ENCODE measurements around the gene GTF2IRD1.
A peak's percentile ranks its signal among the peaks of the same experiment; 100 is the strongest.
"Not testable (repeated sequence)": the region's sequence is repeated elsewhere in the genome, so short reads cannot be mapped to it uniquely, and the experiment has no call there.

GTF2IRD1 gene

DNA sequence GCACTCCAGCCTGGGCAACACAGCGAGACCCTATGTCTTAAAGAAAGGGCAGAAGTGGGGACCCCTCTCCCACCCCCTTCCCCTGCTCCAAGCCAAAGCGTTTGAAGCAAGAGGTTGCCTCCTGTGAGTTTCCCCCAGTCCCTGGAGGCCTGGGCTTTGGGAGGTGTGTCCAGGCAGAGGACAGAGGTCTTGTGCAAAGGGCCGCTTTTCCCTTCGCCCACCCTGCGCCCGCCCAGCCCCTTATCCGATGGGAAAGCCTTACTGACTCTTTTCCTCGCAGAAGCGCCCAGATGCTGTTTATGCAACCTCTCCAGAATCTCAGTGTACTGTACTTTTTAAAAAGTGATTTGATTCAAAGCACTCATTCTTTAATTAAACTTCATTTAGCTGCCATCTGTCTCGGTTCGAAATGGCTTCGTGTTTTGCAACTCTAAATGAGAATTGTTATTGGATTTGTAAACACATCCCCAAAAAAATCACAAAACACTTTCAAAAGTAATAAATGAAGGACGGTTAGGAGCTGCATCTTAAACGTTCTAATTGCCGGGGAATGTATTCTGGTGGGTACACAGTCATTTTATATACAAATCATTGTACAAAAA lies 153.3 kb downstream of the GTF2IRD1 start:
- no peak for DNase-seq

DNA sequence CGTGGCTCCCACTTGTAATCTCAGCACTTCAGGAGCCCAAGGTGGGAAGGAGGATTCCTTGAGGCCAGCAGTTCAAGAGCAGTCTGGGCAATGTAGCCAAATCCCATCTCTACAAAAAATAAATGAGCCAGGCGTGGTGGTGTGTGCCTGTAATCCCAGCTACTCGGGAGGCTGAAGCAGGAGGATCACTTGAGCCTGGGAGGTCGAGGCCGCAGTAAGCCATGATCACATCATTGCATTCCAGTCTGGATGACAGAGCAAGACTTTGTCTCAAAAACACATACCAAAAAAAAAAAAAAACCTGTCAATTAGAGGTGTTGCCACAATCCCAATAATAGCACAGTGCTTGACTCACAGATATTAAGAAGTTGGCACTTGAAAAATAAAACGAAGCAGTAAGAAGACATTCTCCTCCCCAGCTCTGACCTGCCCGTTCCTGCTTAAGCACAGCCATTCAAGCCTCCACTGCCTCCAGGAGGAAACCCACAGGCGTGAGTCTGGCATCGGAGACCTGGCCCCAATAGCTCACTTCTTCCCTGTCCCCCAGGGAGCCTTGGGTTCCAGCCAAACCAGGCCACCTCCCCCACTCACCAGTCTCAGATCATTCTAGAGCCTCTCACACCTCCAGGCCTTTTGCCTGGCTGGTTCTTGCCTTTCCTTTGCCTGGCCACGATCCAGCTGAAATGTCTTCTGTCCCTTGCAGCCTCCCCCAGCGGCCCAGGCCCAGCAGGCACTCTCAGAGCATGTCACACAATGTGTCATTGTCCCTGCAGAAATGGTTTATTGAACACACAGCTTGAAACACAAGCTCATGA lies 158.5 kb downstream of the GTF2IRD1 start:
- DNase-seq, result peak; percentile 95

DNA sequence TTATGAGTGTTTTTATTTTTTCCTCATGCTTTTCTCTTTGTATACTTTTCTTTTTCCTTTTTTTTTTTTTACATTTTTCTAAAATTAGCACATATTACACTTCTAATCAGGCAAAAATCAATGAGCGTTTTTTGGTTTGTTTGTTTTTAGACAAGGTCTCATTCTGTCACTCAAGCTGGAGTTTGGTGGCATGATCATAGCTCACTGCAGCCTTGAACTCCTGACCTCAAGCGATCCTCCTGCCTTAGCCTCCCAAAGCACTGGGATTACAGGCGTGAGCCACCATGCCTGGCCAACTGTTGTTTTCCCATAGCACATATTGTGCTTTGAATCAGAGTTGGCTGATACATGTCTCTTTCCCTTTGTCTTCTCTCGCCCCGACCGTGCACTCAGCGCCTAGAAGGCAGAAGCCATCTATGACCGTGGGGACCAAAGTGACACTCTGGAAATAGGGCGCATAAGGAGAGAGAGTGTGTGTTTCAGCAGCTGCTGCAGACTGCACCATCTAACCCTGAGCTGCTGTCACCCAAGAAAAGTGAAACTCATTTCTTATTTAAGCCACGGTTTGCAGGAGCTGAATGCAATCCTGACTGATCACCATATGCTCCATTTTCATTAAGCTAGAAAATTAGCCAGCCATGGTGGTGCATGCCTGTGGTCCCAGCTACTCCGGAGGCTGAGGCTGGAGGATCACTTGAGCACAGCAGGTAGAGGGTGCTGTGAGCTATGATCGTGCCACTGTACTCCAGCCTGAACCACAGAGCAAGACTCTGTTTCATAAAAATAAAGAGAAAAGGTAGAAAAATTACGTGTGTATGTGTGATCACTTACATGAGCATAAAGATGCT lies 162.5 kb downstream of the GTF2IRD1 start:
- no peak for DNase-seq

DNA sequence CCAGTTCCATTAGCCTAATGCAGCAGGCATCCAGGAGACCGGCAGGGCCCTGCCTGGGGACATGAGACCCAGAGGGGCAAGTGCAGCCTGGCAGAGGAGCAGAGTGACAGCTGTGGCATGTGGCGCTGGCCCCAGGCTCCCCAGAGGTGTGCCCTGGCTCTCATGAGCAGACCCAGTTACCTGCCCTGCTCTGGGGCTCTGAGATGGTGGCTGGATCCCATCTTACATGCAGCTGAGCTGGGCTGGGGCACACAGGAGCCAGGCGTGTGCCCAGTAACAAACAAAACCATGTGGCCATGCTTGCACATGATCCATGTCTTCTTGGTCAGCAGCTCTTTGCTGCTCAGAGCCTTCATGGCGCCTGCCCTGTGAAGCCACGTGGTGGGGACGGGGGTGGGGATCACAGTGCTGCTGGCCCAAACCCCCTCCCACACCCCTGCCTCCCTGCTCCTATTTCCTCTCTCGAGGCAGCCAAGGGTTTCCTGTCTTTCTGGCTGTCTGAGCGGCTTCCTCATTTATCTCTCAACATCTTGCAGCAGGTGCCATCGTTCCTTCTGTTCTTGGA lies 163.6 kb downstream of the GTF2IRD1 start:
- DNase-seq, result no peak

DNA sequence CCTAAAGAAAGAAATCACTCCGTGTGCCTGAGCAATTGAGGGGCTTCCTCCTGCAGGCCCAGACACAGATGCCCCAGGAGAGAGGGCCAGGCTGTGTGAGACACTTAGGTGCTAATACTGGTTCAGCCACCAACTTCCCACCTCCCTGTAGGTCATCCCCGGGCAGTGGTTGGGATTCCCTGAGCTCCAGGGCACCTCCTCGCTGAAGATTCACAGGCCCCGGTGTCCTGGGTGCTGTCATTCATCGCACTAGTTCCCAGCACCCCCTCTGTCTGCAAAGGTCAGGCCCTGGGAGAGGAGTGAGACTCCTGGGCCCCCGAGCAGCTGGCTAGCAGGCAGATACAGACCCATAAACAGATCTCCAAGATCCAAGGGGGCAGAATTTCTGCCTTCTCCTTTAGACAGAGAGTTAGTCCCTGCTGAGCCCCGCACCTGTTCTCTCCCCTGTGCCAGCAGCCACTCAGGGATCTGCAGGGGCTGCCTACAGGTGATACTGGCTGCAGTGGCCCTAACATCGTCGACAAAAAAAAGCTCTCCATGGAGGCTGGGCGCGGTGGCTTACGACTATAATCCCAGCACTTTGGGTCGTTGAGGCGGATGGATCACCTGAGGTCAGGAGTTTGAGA lies 165.6 kb downstream of the GTF2IRD1 start:
- DNase-seq, result peak; percentile 50

DNA sequence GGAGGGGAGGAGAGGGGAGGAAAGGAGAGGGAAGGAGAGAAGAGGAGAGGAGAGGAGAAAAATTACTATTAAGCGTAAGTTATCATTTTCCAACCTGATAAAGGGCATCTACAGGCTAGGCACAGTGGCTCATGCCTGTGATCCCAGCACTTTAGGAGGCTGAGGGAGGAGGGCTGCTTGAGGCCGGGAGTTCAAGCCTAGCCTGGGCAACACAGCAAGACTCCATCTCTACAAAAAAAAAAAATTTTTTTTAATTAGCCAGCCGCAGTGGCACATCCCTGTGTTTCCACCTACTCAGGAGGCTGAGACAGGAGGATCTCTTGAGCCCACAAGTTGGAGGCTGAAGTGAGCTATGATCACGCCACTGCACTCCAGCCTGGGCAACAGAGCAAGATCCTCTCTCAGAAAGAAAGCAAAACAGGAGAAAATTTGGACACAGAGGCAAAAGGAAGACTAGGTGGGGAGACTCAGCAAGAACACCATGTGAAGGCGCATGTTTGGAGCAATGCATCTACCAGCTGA lies 168.6 kb downstream of the GTF2IRD1 start:
- no peak for DNase-seq

DNA sequence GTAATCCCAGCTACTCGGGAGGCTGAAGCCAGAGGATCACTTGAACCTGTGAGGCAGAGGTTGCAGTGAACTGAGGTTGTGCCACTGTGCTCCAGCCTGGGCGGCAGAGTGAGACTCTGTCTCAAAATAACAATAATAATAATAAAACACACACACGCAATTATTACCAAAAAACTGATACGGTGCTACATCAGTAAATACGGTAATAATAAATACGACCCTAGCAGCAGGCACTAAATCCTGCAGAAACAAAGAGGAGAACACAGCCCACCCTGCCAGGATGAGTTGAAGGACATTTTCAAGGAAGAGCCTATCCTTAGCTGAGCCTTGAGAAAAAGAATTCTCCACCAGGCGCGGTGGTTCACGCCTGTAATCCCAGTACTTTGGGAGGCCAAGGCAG lies 169.4 kb downstream of the GTF2IRD1 start:
- DNase-seq, result no peak

DNA sequence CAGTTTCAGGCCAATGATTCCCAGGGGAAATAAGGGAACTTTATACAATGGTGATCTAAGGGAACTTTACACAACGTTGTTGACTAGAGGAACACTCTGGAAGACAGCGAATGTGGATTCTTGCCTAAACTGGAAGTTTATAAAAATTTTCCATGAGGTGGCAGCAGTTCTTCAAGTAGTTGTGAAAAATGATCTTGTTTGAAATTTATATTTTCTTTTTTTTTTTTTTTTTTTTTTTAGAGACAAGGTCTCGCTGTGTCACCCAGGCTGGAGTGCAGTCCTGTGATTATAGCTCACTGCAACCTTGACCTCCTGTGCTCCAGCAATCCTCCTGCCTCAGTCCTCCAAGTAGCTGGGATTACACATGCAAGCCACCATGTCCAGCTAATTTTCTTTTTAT lies 171.7 kb downstream of the GTF2IRD1 start:
- DNase-seq, result no peak

DNA sequence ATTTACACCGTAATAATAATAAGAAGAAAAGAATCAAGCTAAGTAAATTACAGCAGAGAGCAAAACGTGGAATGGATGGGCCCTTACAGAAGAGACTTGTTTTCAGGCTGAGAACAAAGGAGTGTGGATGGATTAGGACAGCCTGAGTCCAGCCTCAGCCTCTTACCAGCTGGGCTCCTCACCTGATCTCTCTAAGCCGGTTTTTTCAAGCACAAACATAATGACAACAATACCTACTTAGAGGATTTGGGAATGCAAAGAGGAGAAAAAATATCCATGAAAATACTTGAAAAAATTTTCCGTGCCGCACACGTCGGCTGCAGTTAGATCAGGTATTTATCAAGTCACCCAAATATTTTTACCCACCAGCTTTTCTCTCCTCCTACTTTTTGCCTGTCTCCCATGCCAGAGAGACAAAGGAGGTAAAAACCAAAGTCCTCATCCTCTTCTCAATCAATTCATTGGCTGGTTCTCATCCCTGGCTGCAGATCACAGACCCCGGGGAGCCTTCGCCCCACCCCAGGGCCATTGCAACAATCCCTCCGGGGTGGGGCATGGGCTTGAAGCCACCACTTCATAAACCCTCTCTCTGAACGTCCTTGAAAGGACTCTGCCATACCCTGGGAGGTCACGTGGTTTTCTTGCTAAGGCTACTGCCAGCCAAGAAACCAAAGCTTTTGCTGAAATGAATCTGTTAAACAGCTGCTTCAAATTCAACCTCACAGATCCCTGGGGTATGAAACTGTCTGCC lies 174.1 kb downstream of the GTF2IRD1 start:
- peak; percentile 98 for DNase-seq

DNA sequence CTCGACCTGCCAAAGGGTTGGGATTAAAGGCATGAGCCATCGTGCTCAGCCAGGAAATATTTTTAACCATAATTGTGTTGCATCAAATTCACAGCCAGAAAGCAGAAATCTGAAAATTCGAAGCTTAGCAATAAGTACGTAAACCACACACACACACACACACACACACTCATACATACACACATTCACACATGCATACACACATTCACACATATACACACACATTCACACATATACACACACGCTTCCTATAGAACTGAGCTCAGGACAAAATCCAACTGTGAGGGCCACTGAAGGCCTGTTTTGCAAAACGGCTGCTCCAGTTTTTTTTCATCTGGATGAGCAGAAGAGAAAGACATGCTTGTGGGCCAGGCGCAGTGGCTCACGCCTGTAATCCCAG lies 178.8 kb downstream of the GTF2IRD1 start:
- DNase-seq, result no peak

DNA sequence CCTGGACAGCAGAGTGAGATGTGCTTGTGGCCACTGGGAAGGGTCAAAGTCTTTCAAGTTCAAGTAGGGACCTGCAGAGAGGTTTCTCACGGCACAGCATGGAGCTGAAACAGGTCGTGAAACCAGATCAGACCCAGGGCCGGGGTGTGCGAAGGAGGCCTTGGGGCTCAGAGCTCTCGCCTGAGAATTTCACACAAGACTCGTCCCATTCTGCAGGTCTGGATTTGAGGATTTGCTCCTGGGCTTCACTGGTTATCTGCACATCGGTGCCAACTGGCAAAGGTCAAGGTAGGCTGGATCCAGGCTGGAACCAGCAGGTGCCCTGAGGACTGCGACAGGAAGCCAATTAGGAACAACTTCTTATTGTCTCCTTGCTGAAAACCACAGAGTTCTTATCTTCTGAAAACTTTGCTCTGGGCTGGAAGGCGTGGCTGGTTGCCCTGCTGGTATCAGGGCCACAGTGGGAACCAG lies 179.8 kb downstream of the GTF2IRD1 start:
- DNase-seq, result no peak

DNA sequence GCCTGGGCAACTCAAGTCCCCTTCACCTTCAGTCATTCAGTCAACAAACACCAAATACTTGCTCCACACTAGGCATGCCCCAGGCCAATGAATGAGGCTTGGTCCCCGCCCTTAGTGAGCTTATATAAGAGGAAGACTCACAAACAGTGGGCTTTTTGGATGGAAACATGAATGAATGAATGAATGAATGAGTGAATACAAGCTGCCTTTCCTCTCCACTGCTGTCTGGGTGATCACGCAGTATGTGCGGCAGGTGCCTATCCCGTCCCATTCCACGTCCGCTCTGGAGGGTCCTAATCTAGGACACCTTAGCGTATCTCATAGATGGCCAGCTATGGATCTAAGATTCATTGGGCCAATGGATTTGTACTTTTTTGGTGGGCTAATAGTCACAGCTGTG lies 184.0 kb downstream of the GTF2IRD1 start:
- DNase-seq, result no peak

DNA sequence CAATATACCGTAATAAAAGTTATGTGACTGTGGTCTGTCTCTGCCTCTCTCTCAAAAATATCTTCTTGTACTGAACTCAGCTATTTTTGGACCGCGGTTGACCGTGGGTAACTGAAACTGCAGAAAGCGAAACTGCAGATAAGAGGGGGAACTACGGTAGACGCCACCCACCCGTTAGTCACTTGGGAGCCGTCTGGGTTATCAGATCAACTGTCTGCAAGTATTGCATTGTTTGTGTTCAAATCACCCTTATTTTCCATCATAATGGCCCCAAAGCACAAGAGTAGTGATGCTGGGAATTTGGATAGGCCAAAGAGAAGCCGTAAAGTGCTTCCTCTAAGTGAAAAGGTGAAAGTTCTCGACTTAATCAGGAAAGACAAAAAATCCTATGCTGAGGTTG lies 196.3 kb downstream of the GTF2IRD1 start:
- DNase-seq, result not testable (repeated sequence)

DNA sequence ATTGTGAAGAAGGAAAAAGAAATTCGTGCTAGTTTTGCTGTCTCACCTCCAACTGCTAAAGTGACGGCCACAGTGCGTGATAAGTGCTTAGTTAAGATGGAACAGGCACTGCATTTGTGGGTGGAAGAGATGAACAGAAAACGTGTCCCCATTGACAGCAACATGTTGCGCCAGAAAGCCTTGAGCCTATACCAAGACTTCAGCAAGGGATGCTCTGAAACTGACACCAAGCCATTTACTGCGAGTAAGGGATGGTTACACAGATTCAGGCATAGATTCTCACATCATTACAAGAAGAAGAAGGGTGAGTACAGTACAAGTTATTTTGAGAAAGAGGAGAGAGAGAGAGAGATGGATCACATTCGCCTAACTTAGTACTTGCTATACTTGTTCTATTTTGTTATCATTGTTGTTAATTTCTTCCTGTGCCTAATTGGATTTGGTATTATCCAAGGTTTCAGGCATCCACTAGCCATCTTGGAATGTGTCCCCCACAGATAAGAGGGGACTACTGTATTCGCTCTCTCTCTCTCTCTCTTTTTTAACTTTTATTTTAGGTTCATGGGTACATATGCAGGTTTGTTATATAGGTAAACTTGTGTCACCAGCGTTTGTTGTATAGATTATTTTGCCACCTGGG lies 196.9 kb downstream of the GTF2IRD1 start:
- DNase-seq, result not testable (repeated sequence)

DNA sequence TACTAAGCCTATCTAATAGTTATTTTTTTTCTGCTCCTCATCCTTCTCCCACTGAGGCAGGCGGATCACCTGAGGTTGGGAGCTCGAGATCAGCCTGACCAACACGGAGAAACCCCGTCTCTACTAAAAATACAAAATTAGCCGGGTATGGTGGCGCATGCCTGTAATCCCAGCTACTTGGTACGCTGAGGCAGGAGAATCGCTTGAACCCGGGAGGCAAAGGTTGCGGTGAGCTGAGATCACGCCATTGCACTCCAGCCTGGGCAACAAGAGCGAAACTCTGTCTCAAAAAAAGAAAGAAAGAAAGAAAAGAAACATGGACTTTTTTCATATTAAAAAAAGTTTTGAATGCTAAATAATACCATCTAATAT lies 197.4 kb downstream of the GTF2IRD1 start:
- not testable (repeated sequence) for DNase-seq
